GM12865 (cell line): Measurements from ENCODE around the gene CLDN5.

Source experiments
- DNase-seq: peaks from one replicate; pipeline ENCODE4 v3.0.0; 2010; ENCODE audit warnings: low read depth
- H3K4me3 ChIP-seq: 2 replicates; pipeline ENCODE4 v1.5.1; 2011; ENCODE audit warnings: mild to moderate bottlenecking, low read depth, low read length, control low read depth
- CTCF ChIP-seq: IDR thresholded peaks from 2 replicates; pipeline ENCODE4 v1.5.1; 2011; ENCODE audit warnings: low read length, control low read depth, low read depth, inconsistent platforms; ENCODE audit not compliant: insufficient read depth; ENCODE audit errors: missing control alignments

Gene CLDN5

GRCh38 chr22:19476023-19476422 lies 48.2 kb downstream of the CLDN5 start:
- TF ChIP-seq CTCF, result no peak
- no peak overlapping the region for H3K4me3 ChIP-seq
- no peak for DNase-seq

DNA sequence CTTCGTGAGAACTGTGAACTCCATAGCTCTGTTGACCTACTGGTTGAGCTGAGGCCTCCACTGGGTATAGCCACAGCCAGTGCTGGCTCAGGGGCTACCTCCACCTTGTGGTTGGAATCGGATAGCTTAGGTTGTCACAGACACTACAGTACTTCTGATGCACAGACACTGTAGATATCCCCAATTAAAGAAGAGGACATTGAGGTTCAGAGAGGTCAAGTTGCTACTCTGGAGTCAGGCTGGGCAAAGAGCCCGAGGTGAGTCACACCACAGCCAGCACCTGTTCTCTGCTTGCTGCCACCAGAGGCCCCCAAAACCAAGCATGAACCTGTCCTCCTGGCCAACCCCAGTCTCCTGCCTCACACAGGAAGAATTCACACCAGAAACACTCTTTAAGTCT lies 50.6 kb downstream of the CLDN5 start:
- H3K4me3 ChIP-seq, result no peak overlapping the region
- DNase-seq, result no peak
- no peak for TF ChIP-seq CTCF
